ENCODE results near the gene ABCA10.

The ABCA10 gene

GRCh38 chr17:69235338-69236058 lies 6.9 kb upstream of the ABCA10 start:
- Histone ChIP-seq H3K4me2 (peak overlapping the region in 3 of 11 experiments; percentile 9 to 57 (median 26); a peak in 4 of 22 replicates), H3K9ac (peak overlapping the region in 2 of 11 experiments; percentile 44 to 48; a peak in 4 of 22 replicates), H3K4me1 (peaks cover 0 to 19% (median 0%) of the 10 kb centered on the region in 10 experiments; a peak in 7 of 20 replicates), H3K4me3 (no peak overlapping the region), H4K20me1 (no peaks in the 10 kb centered on the region), H3K36me3 (peaks cover 0 to 14% (median 0%) of the 10 kb centered on the region in 11 experiments; a peak in 2 of 22 replicates), H3K27me3 (no peaks in the 10 kb centered on the region), H3K9me3 (replicated peaks in 1 of 11) (peaks cover 6 to 40% (median 17%) of the 10 kb centered on the region in 11 experiments), H3K27ac (peak overlapping the region in 5 of 11 experiments; percentile 30 to 76 (median 63); a peak in 8 of 22 replicates)
- TF ChIP-seq Cebpa-rat (IDR thresholded peaks at IDR 0.05): no peak

DNA sequence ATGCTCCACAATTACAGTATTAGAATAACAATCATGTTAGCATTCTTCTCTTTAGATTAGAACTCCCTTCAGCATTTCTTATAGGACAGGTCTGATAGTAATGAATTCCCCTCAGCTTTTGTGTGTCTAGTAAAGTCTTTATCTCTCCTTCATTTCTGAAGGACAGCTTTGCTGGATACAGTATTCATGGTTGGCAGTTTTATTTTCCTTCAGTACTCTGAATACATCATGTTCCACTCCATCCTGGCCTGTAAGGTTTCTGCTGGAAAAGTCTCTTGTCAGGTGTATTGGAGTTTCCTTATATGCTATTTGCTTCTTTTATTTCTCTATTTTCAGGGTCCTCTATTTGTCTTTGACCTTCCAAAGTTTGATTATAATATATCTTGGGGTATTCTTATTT lies 4.0 kb upstream of the ABCA10 start:
- peaks cover 0 to 14% (median 0%) of the 10 kb centered on the region in 11 experiments; a peak in 2 of 22 replicates for H3K36me3 ChIP-seq
- no peaks in the 10 kb centered on the region for H4K20me1 ChIP-seq
- no peak overlapping the region for H3K4me3 ChIP-seq
- no peak overlapping the region for H3K4me2 ChIP-seq
- no peak overlapping the region for H3K27ac ChIP-seq
- no peaks in the 10 kb centered on the region for H3K27me3 ChIP-seq
- H3K9me3 ChIP-seq (replicated peaks in 1 of 11): peaks cover 6 to 52% (median 17%) of the 10 kb centered on the region in 11 experiments
- peaks cover 1 to 41% (median 7%) of the 10 kb centered on the region in 10 experiments; a peak in 15 of 20 replicates for H3K4me1 ChIP-seq
- no peak overlapping the region for H3K9ac ChIP-seq
- TF ChIP-seq Cebpa-rat (IDR thresholded peaks at IDR 0.05): no peak

DNA sequence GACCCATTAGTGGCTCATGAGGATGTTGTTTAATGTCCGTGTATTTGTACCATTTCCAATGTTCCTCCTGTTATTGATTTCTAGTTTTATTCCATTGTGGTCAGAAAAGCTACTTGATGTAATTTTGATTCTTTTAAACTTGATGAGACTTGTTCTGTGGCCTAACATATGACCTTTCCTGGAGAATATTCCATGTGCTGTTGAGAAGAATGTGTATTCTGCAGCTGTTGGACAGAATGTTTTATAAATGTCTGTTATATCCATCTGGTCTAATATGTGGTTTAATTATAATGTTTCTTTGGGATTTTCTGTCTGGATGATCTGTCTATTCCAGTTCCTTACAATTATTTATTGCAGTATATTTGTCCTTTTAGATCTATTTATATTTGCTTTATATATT lies 2.9 kb upstream of the ABCA10 start:
- Histone ChIP-seq H3K4me1 (peaks cover 4 to 52% (median 12%) of the 10 kb centered on the region in 10 experiments; a peak in 15 of 20 replicates), H4K20me1 (no peaks in the 10 kb centered on the region), H3K4me3 (no peak overlapping the region), H3K4me2 (no peak overlapping the region), H3K9me3 (replicated peaks in 1 of 11) (peaks cover 6 to 52% (median 17%) of the 10 kb centered on the region in 11 experiments), H3K36me3 (peaks cover 0 to 14% (median 0%) of the 10 kb centered on the region in 11 experiments; a peak in 2 of 22 replicates), H3K9ac (no peak overlapping the region), H3K27me3 (no peaks in the 10 kb centered on the region), H3K27ac (no peak overlapping the region)
- no peak for TF ChIP-seq Cebpa-rat (IDR thresholded peaks at IDR 0.05)

- Histone ChIP-seq H3K36me3 (peaks cover 0 to 14% (median 0%) of the 10 kb centered on the region in 11 experiments; a peak in 2 of 22 replicates), H3K4me1 (peaks cover 4 to 58% (median 12%) of the 10 kb centered on the region in 10 experiments; a peak in 15 of 20 replicates), H3K4me3 (no peak overlapping the region), H3K9me3 (replicated peaks in 1 of 11) (peaks cover 6 to 52% (median 17%) of the 10 kb centered on the region in 11 experiments), H3K27me3 (no peaks in the 10 kb centered on the region), H4K20me1 (no peaks in the 10 kb centered on the region), H3K4me2 (no peak overlapping the region), H3K27ac (no peak overlapping the region), H3K9ac (no peak overlapping the region)
- TF ChIP-seq Cebpa-rat (IDR thresholded peaks at IDR 0.05): no peak
Observed at GRCh38 chr17:69230939-69231338, 2.3 kb upstream of the ABCA10 start.

DNA sequence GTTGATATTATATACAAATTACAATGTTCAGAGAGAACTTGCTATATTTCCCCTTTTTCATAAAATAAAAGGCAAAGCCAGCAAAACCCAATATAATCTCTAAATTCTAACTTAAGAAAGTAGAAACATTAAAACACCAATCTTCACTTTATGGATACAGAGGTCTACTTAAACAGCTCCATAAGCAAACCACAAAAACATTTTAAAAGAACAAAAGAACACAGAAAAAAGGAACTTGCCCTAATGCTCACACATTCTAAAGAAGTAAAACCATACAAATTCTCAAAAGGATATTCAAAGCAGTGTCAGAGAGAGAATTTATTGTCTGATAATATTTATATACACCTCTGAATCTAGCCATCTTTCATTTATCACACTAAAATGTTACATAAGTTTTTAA lies 606 bp downstream of the ABCA10 start:
- Histone ChIP-seq H4K20me1 (no peaks in the 10 kb centered on the region), H3K9me3 (replicated peaks in 1 of 11) (peaks cover 5 to 37% (median 6%) of the 10 kb centered on the region in 11 experiments), H3K27ac (peak overlapping the region in 5 of 11 experiments; percentile 3 to 80 (median 63); a peak in 9 of 22 replicates), H3K9ac (peak overlapping the region in 4 of 11 experiments; percentile 4 to 72 (median 62); a peak in 6 of 22 replicates), H3K4me3 (peak overlapping the region in 1 of 10 experiments; percentile 5; a peak in 1 of 20 replicates), H3K4me1 (peaks cover 9 to 56% (median 21%) of the 10 kb centered on the region in 10 experiments; a peak in 17 of 20 replicates), H3K36me3 (peaks cover 0 to 10% (median 0%) of the 10 kb centered on the region in 11 experiments; a peak in 1 of 22 replicates), H3K4me2 (peak overlapping the region in 10 of 11 experiments; percentile 7 to 76 (median 42); a peak in 13 of 22 replicates), H3K27me3 (no peaks in the 10 kb centered on the region)
- no peak for TF ChIP-seq Cebpa-rat (IDR thresholded peaks at IDR 0.05)

DNA sequence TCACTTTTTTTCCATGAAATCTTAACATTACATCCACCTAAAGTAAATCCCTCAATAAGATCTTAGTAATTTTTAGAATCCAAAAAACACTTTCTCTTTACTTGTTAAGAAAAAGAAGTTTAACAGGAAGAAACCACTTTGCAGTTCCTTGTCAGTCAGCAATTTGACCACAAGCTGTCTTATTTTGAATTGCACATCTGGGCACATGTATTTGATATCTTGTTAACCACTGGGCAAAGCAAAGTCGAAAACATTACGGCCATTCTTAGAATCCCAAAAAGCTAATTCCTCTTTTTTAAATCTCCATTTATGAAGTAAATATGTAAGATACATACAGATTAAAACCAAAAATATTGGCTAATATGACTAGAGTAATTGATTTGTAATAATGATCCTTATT lies 1.1 kb downstream of the ABCA10 start:
- peaks cover under 1 to 32% (median 2%) of the 10 kb centered on the region in 11 experiments for H3K9me3 ChIP-seq (replicated peaks in 1 of 11)
- no peaks in the 10 kb centered on the region for H3K27me3 ChIP-seq
- no peaks in the 10 kb centered on the region for H4K20me1 ChIP-seq
- H3K9ac ChIP-seq: peak overlapping the region in 4 of 11 experiments; percentile 4 to 72 (median 62); a peak in 8 of 22 replicates
- H3K36me3 ChIP-seq: peaks cover 0 to 5% (median 0%) of the 10 kb centered on the region in 11 experiments; a peak in 1 of 22 replicates
- H3K4me3 ChIP-seq: peak overlapping the region in 1 of 10 experiments; percentile 5; a peak in 1 of 20 replicates
- peaks cover 9 to 56% (median 21%) of the 10 kb centered on the region in 10 experiments; a peak in 17 of 20 replicates for H3K4me1 ChIP-seq
- H3K4me2 ChIP-seq: peak overlapping the region; percentile 7 to 76 (median 41); a peak in 16 of 22 replicates
- TF ChIP-seq Cebpa-rat (IDR thresholded peaks at IDR 0.05): no peak
- peak overlapping the region in 6 of 11 experiments; percentile 3 to 80 (median 62); a peak in 9 of 22 replicates for H3K27ac ChIP-seq

- Histone ChIP-seq H3K27me3 (no peaks in the 10 kb centered on the region), H3K4me1 (peaks cover 9 to 48% (median 21%) of the 10 kb centered on the region in 10 experiments; a peak in 17 of 20 replicates), H3K27ac (peak overlapping the region in 4 of 11 experiments; percentile 29 to 42 (median 36); a peak in 6 of 22 replicates), H3K9me3 (replicated peaks in 1 of 11) (0 out of 22 replicates have a peak, but pooled peaks cover 0 to 4% (median 0%) of the 10 kb centered on the region in 11 experiments), H3K4me2 (peak overlapping the region in 9 of 11 experiments; percentile 1 to 63 (median 46); a peak in 14 of 22 replicates), H3K36me3 (no peaks in the 10 kb centered on the region), H3K4me3 (no peak overlapping the region), H3K9ac (0 out of 22 replicates have a peak overlapping the region, but pooled peaks of 1 of the 11 experiments have one; percentile 10), H4K20me1 (no peaks in the 10 kb centered on the region)
- TF ChIP-seq Cebpa-rat (IDR thresholded peaks at IDR 0.05): no peak
Observed at GRCh38 chr17:69223809-69224208, 4.8 kb downstream of the ABCA10 start.

- H4K20me1 ChIP-seq: no peaks in the 10 kb centered on the region
- no peak overlapping the region for H3K4me2 ChIP-seq
- H3K27ac ChIP-seq: no peak overlapping the region
- no peak overlapping the region for H3K9ac ChIP-seq
- 0 out of 22 replicates have a peak, but pooled peaks cover 0 to 4% (median 0%) of the 10 kb centered on the region in 11 experiments for H3K9me3 ChIP-seq (replicated peaks in 1 of 11)
- H3K4me1 ChIP-seq: peaks cover 6 to 38% (median 16%) of the 10 kb centered on the region in 10 experiments; a peak in 17 of 20 replicates
- H3K27me3 ChIP-seq: no peaks in the 10 kb centered on the region
- H3K36me3 ChIP-seq: no peaks in the 10 kb centered on the region
- no peak overlapping the region for H3K4me3 ChIP-seq
- no peak for TF ChIP-seq Cebpa-rat (IDR thresholded peaks at IDR 0.05)
Observed at GRCh38 chr17:69222707-69223258, 5.8 kb downstream of the ABCA10 start.
